ENCODE results near the gene TANC1. TPM values are rescaled to one million over a fixed set of nuclear protein-coding genes. Genes with fewer than 3 reads are reported as not detected.
A peak's percentile ranks its signal among the peaks of the same experiment; 100 is the strongest.

Gene TANC1
- total and polyA plus RNA-seq, 3 donors from 2014 or later = 8.6 to 19.3 (median 16.2) TPM

DNA sequence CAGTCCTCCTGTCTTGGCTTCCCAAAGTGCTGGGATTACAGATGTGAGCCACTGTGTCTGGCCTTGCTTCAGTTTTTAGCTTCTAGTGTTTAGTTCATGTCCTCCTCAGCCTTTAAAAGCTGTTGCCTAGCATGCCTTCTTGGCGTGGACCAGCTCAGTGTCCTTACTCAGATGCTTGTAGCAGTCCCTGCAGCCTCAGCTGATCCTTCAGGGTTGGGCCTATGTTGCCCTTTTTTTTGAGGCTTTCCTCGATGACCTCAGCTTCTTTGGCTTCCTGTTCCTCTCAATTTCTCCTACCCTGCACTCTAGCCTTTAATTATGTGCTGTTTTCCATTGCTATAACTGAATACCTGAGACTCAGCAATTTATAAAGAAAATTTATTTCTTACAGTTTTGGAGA, 57.7 kb downstream of the TANC1 start:
- TF ChIP-seq POLR2A (IDR thresholded peaks at IDR 0.05) (no peak), CTCF (IDR thresholded peaks at IDR 0.05) (no peak)
- H3K27ac ChIP-seq = no peak overlapping the region
- no peaks in the 10 kb centered on the region for H3K9me3 ChIP-seq
- intact Hi-C loops (cut with DNase I; ENCODE audit: low total_unique reads) = no loop called here
- H3K36me3 ChIP-seq (ENCODE audit: low read depth, missing control alignments) = no peaks in the 10 kb centered on the region
- DNase-seq = no peak
- H3K27me3 ChIP-seq = no peaks in the 10 kb centered on the region
- peaks cover 15% of the 10 kb centered on the region for H3K4me1 ChIP-seq
- H3K4me3 ChIP-seq = no peak overlapping the region
- 70 to 73% methylated on average over 2 of the region's 2 CpGs for WGBS, 2 donors

- no peak overlapping the region for H3K4me3 ChIP-seq
- no peaks in the 10 kb centered on the region for H3K9me3 ChIP-seq
- H3K4me1 ChIP-seq = peaks cover 41% of the 10 kb centered on the region
- TF ChIP-seq CTCF (IDR thresholded peaks at IDR 0.05) = no peak
- no peak for TF ChIP-seq POLR2A (IDR thresholded peaks at IDR 0.05)
- intact Hi-C loops (cut with DNase I; ENCODE audit: low total_unique reads) = no loop called here
- 90 to 92% methylated on average over 1 of the region's 1 CpG for WGBS, 2 donors
- H3K36me3 ChIP-seq (ENCODE audit: low read depth, missing control alignments) = no peaks in the 10 kb centered on the region
- no peaks in the 10 kb centered on the region for H3K27me3 ChIP-seq
- H3K27ac ChIP-seq = no peak overlapping the region
- no peak for DNase-seq
These were observed 60.3 kb downstream of the TANC1 start for GRCh38 chr2:159028776-159029175.

DNA sequence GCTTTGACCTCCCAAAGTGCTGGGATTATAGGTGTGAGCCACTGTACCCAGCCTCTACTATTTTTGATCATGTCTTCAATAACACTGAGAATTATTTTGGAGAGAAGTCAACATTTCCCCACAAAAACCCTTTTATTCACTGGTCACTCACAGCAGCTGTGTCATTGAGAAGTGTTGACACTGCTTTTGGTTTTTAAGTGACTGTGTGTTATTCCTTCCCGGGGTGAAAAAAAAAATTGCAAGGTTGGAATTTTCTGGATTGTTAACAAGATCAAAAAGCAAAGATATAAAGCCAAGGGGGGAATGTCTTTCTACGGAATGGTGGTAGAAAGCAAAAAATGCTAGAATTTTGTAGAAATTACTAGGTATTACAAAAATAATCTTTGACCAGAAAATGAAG, 61.5 kb downstream of the TANC1 start:
- intact Hi-C loops (cut with DNase I; ENCODE audit: low total_unique reads) = no loop called here
- Histone ChIP-seq H3K27me3 (no peaks in the 10 kb centered on the region), H3K4me3 (no peak overlapping the region), H3K27ac (no peak overlapping the region), H3K4me1 (peaks cover 44% of the 10 kb centered on the region), H3K36me3 (ENCODE audit: low read depth, missing control alignments) (no peaks in the 10 kb centered on the region), H3K9me3 (no peaks in the 10 kb centered on the region)
- DNase-seq = no peak
- WGBS, 2 donors = 54 to 57% methylated on average over 2 of the region's 2 CpGs
- no peak for TF ChIP-seq POLR2A (IDR thresholded peaks at IDR 0.05)
- no peak for TF ChIP-seq CTCF (IDR thresholded peaks at IDR 0.05)

- peaks cover 44% of the 10 kb centered on the region for H3K4me1 ChIP-seq
- H3K9me3 ChIP-seq = no peaks in the 10 kb centered on the region
- no peaks in the 10 kb centered on the region for H3K27me3 ChIP-seq
- WGBS, 2 donors = 31 to 38% methylated on average over 2 of the region's 2 CpGs
- H3K36me3 ChIP-seq (ENCODE audit: low read depth, missing control alignments) = no peaks in the 10 kb centered on the region
- DNase-seq = peak; percentile 81
- no peak overlapping the region for H3K4me3 ChIP-seq
- intact Hi-C loops (cut with DNase I; ENCODE audit: low total_unique reads) = no loop called here
- peak overlapping the region; percentile 0 to 9 for H3K27ac ChIP-seq
- no peak for TF ChIP-seq CTCF (IDR thresholded peaks at IDR 0.05)
- TF ChIP-seq POLR2A (IDR thresholded peaks at IDR 0.05) = no peak
These were observed 62.4 kb downstream of the TANC1 start for GRCh38 chr2:159030674-159031380.

- Histone ChIP-seq H3K4me1 (peaks cover 44% of the 10 kb centered on the region), H3K36me3 (ENCODE audit: low read depth, missing control alignments) (no peaks in the 10 kb centered on the region), H3K9me3 (no peaks in the 10 kb centered on the region), H3K4me3 (no peak overlapping the region), H3K27me3 (no peaks in the 10 kb centered on the region), H3K27ac (peak overlapping the region in 1 of 2 donors; percentile 36)
- DNase-seq = no peak
- TF ChIP-seq POLR2A (IDR thresholded peaks at IDR 0.05) (no peak), CTCF (IDR thresholded peaks at IDR 0.05) (no peak)
- WGBS, 2 donors = 28 to 32% methylated on average over 3 of the region's 3 CpGs
- intact Hi-C loops (cut with DNase I; ENCODE audit: low total_unique reads) = no loop called here
These were observed 63.7 kb downstream of the TANC1 start for GRCh38 chr2:159032146-159032545.

Measured in testis (tissue), 3 donors.